Measurements from ENCODE around the gene KIFAP3.
"Not testable (repeated sequence)": the region's sequence is repeated elsewhere in the genome, so short reads cannot be mapped to it uniquely, and the experiment has no call there.

KIFAP3 gene

GRCh38 chr1:170074250-170075157 lies at the start of gene KIFAP3:
TSS of gene KIFAP3 (minus strand) at chr1:170074695. CDS start at chr1:170074467, 228 bp downstream.
- no peaks in the 10 kb centered on the region for H3K27me3 ChIP-seq (ENCODE audit: control insufficient read depth, low read length)
- H3K27ac ChIP-seq (ENCODE audit: low read depth, low read length), result peak within 1 kb of the TSS; percentile 43
- peaks cover 45% of the 10 kb centered on the region for H3K4me1 ChIP-seq (ENCODE audit: control insufficient read depth, low read length)
- no peaks in the 10 kb centered on the region for H3K9me2 ChIP-seq (replicated peaks; ENCODE audit: control insufficient read depth, low read length)
- H3K4me3 ChIP-seq (ENCODE audit: low read length), result peak within 1 kb of the TSS; percentile 99
- H3K4me2 ChIP-seq (ENCODE audit: low read length), result peak within 1 kb of the TSS; percentile 86
- no peaks in the 10 kb centered on the region for H3F3A ChIP-seq (ENCODE audit: control insufficient read depth, insufficient read depth)
- peaks cover 34% of the 10 kb centered on the region for H3K79me2 ChIP-seq (ENCODE audit: control insufficient read depth, low read length)
- H4K20me1 ChIP-seq (ENCODE audit: control insufficient read depth, insufficient read depth, low read depth, low read length), result no peaks in the 10 kb centered on the region
- H3K9me3 ChIP-seq (ENCODE audit: control insufficient read depth, insufficient read depth, low read length), result peaks cover 18% of the 10 kb centered on the region
- H3K36me3 ChIP-seq (ENCODE audit: control insufficient read depth, low read length), result peaks cover 3% of the 10 kb centered on the region; the same call in 1 of the 2 replicates
- TF ChIP-seq CTCF (IDR thresholded peaks at IDR 0.05; ENCODE audit: low read depth, low read length, poor library complexity, severe bottlenecking) (peak; percentile 70), EZH2phosphoT487 (IDR thresholded peaks at IDR 0.05; ENCODE audit: borderline replicate concordance, low read length) (no peak)

- Histone ChIP-seq H3K36me3 (ENCODE audit: control insufficient read depth, low read length) (no peaks in the 10 kb centered on the region), H3K9me2 (replicated peaks; ENCODE audit: control insufficient read depth, low read length) (no peaks in the 10 kb centered on the region), H3K27me3 (ENCODE audit: control insufficient read depth, low read length) (peaks cover 4% of the 10 kb centered on the region; the same call in 1 of the 2 replicates), H3K9me3 (ENCODE audit: control insufficient read depth, insufficient read depth, low read length) (no peaks in the 10 kb centered on the region), H3K79me2 (ENCODE audit: control insufficient read depth, low read length) (no peaks in the 10 kb centered on the region), H3K27ac (ENCODE audit: low read depth, low read length) (no peak overlapping the region), H3K4me3 (ENCODE audit: low read length) (no peak overlapping the region), H4K20me1 (ENCODE audit: control insufficient read depth, insufficient read depth, low read depth, low read length) (no peaks in the 10 kb centered on the region), H3K4me2 (ENCODE audit: low read length) (no peak overlapping the region), H3K4me1 (ENCODE audit: control insufficient read depth, low read length) (no peaks in the 10 kb centered on the region), H3F3A (ENCODE audit: control insufficient read depth, insufficient read depth) (no peaks in the 10 kb centered on the region)
- no peak for TF ChIP-seq EZH2phosphoT487 (IDR thresholded peaks at IDR 0.05; ENCODE audit: borderline replicate concordance, low read length)
- TF ChIP-seq CTCF (IDR thresholded peaks at IDR 0.05; ENCODE audit: low read depth, low read length, poor library complexity, severe bottlenecking), result no peak
These were observed 47.9 kb upstream of the KIFAP3 start for GRCh38 chr1:170122366-170122765.

GRCh38 chr1:170114906-170115305 lies 40.4 kb upstream of the KIFAP3 start:
- Histone ChIP-seq H3K9me2 (replicated peaks; ENCODE audit: control insufficient read depth, low read length) (no peaks in the 10 kb centered on the region), H3K4me2 (ENCODE audit: low read length) (no peak overlapping the region), H3K27me3 (ENCODE audit: control insufficient read depth, low read length) (no peaks in the 10 kb centered on the region), H3K27ac (ENCODE audit: low read depth, low read length) (no peak overlapping the region), H3F3A (ENCODE audit: control insufficient read depth, insufficient read depth) (no peaks in the 10 kb centered on the region), H3K36me3 (ENCODE audit: control insufficient read depth, low read length) (no peaks in the 10 kb centered on the region), H3K9me3 (ENCODE audit: control insufficient read depth, insufficient read depth, low read length) (no peaks in the 10 kb centered on the region), H3K4me3 (ENCODE audit: low read length) (no peak overlapping the region), H4K20me1 (ENCODE audit: control insufficient read depth, insufficient read depth, low read depth, low read length) (no peaks in the 10 kb centered on the region), H3K79me2 (ENCODE audit: control insufficient read depth, low read length) (no peaks in the 10 kb centered on the region), H3K4me1 (ENCODE audit: control insufficient read depth, low read length) (no peaks in the 10 kb centered on the region)
- TF ChIP-seq EZH2phosphoT487 (IDR thresholded peaks at IDR 0.05; ENCODE audit: borderline replicate concordance, low read length) (no peak), CTCF (IDR thresholded peaks at IDR 0.05; ENCODE audit: low read depth, low read length, poor library complexity, severe bottlenecking) (no peak)

- H3K4me3 ChIP-seq (ENCODE audit: low read length); H4K20me1 ChIP-seq (ENCODE audit: control insufficient read depth, insufficient read depth, low read depth, low read length); H3K4me2 ChIP-seq (ENCODE audit: low read length): not testable (repeated sequence)
These were observed 38.6 kb upstream of the KIFAP3 start for GRCh38 chr1:170113140-170113539.

More at GRCh38 chr1:170113140-170113539, 38.6 kb upstream of the KIFAP3 start:
- not testable (repeated sequence) for H3K27me3 ChIP-seq (ENCODE audit: control insufficient read depth, low read length); H3F3A ChIP-seq (ENCODE audit: control insufficient read depth, insufficient read depth); H3K27ac ChIP-seq (ENCODE audit: low read depth, low read length); H3K4me1 ChIP-seq (ENCODE audit: control insufficient read depth, low read length); H3K36me3 ChIP-seq (ENCODE audit: control insufficient read depth, low read length); H3K9me3 ChIP-seq (ENCODE audit: control insufficient read depth, insufficient read depth, low read length); H3K79me2 ChIP-seq (ENCODE audit: control insufficient read depth, low read length); H3K9me2 ChIP-seq (replicated peaks; ENCODE audit: control insufficient read depth, low read length)
